Panc1 (cell line): ENCODE results near the gene ERC2.

ENCODE experiments used
- POLR2AphosphoS5 ChIP-seq: IDR thresholded peaks from 2 replicates; pipeline ENCODE4 v1.6.1; 2012; ENCODE audit warnings: mild to moderate bottlenecking, low read depth, low read length, moderate library complexity
- SIN3A ChIP-seq: IDR thresholded peaks from 2 replicates; pipeline ENCODE4 v1.6.1; 2012; ENCODE audit warnings: low read depth, mild to moderate bottlenecking, low read length, moderate library complexity, borderline replicate concordance; ENCODE audit not compliant: insufficient read depth
- TCF7L2 ChIP-seq: IDR thresholded peaks from 2 replicates; pipeline ENCODE4 v1.6.1; 2011; ENCODE audit warnings: mild to moderate bottlenecking, low read depth, low read length, inconsistent platforms
- TF ChIP-seq, protein P1 (sequence below): fragments of 450-650 bp; IDR thresholded peaks from 2 replicates; pipeline ENCODE4 v1.5.1; 2017; ENCODE audit warnings: mild to moderate bottlenecking
- TF ChIP-seq, protein P2 (sequence below), 2 experiments: IDR thresholded peaks; 2 replicates each; pipeline ENCODE4 v1.6.1; 2011 to 2012; ENCODE audit warnings: low read depth in 2 of 2, control low read depth in 1 of 2, low read length in 1 of 2, mild to moderate bottlenecking in 1 of 2, moderate library complexity in 1 of 2; ENCODE audit not compliant: insufficient read depth in 1 of 2

DNA sequence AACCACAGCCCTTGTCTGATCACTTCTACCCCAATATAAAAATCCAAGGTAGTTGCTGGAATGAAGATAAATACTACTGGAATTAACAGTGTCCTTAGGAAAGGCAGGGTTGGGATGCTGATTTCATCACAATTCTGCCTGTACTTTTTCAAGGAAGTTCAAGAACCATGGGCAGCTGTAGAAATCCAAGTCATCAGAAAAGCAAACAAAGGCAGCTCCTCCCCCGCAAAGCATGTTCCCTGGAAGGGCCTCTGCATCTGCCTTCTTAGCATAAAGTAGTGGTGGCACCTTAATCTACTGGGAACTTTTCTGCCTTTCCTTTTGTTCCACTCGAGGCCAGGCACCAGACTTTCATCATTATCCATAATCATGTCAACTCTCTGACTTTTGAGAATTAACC, 54.4 kb downstream of the ERC2 start:
- TF ChIP-seq, protein P1, sequence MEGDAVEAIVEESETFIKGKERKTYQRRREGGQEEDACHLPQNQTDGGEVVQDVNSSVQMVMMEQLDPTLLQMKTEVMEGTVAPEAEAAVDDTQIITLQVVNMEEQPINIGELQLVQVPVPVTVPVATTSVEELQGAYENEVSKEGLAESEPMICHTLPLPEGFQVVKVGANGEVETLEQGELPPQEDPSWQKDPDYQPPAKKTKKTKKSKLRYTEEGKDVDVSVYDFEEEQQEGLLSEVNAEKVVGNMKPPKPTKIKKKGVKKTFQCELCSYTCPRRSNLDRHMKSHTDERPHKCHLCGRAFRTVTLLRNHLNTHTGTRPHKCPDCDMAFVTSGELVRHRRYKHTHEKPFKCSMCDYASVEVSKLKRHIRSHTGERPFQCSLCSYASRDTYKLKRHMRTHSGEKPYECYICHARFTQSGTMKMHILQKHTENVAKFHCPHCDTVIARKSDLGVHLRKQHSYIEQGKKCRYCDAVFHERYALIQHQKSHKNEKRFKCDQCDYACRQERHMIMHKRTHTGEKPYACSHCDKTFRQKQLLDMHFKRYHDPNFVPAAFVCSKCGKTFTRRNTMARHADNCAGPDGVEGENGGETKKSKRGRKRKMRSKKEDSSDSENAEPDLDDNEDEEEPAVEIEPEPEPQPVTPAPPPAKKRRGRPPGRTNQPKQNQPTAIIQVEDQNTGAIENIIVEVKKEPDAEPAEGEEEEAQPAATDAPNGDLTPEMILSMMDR = no peak
- TF ChIP-seq SIN3A = no peak
- TF ChIP-seq, protein P2, sequence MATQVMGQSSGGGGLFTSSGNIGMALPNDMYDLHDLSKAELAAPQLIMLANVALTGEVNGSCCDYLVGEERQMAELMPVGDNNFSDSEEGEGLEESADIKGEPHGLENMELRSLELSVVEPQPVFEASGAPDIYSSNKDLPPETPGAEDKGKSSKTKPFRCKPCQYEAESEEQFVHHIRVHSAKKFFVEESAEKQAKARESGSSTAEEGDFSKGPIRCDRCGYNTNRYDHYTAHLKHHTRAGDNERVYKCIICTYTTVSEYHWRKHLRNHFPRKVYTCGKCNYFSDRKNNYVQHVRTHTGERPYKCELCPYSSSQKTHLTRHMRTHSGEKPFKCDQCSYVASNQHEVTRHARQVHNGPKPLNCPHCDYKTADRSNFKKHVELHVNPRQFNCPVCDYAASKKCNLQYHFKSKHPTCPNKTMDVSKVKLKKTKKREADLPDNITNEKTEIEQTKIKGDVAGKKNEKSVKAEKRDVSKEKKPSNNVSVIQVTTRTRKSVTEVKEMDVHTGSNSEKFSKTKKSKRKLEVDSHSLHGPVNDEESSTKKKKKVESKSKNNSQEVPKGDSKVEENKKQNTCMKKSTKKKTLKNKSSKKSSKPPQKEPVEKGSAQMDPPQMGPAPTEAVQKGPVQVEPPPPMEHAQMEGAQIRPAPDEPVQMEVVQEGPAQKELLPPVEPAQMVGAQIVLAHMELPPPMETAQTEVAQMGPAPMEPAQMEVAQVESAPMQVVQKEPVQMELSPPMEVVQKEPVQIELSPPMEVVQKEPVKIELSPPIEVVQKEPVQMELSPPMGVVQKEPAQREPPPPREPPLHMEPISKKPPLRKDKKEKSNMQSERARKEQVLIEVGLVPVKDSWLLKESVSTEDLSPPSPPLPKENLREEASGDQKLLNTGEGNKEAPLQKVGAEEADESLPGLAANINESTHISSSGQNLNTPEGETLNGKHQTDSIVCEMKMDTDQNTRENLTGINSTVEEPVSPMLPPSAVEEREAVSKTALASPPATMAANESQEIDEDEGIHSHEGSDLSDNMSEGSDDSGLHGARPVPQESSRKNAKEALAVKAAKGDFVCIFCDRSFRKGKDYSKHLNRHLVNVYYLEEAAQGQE (IDR thresholded peaks at IDR 0.05; ENCODE audit: insufficient read depth in 1 of 2, low read depth in 2 of 2, low read length in 1 of 2) = no peak
- TF ChIP-seq POLR2AphosphoS5 = no peak
- no peak for TF ChIP-seq TCF7L2
